Peyer's patch (tissue), 4 donors: ENCODE results near the gene PDK2. TPM values are rescaled to one million over a fixed set of nuclear protein-coding genes. Genes with fewer than 3 reads are reported as not detected.

Experiments
- DNase-seq, 3 donors: peaks; one replicate each; pipeline ENCODE4 v3.0.0-alpha.2; 2017 to 2019
- H3K27ac ChIP-seq, 4 donors: fragments of 200-600 bp; sonication (generic); one replicate each; pipeline ENCODE4 v1.5.1; 2016 to 2019
- H3K27me3 ChIP-seq, 2 donors: fragments of 200-600 bp; sonication (generic); one replicate each; pipeline ENCODE4 v1.5.1; 2019
- H3K36me3 ChIP-seq, 3 donors: fragments of 200-600 bp; sonication (generic); one replicate each; pipeline ENCODE4 v1.5.1; 2016 to 2019
- H3K4me1 ChIP-seq, 4 donors: fragments of 200-600 bp; sonication (generic); one replicate each; pipeline ENCODE4 v1.5.1; 2016 to 2019
- H3K4me3 ChIP-seq, 4 donors: fragments of 200-600 bp; sonication (generic); 1 replicate in 3 of 4; 2 replicates in 1 of 4; pipeline ENCODE4 v1.5.1; 2016 to 2019; ENCODE audit warnings: mild to moderate bottlenecking in 1 of 4
- H3K9me3 ChIP-seq, 4 donors: fragments of 200-600 bp; sonication (generic); one replicate each; pipeline ENCODE4 v1.5.1; 2016 to 2019; ENCODE audit warnings: mild to moderate bottlenecking in 1 of 4
- POLR2A ChIP-seq, 2 donors: fragments of 450-650 bp; IDR thresholded peaks; one replicate each; pipeline ENCODE4 v1.5.1; 2017; ENCODE audit warnings: antibody characterized with exemption in 2 of 2, mild to moderate bottlenecking in 2 of 2, moderate library complexity in 2 of 2
- total RNA-seq, 4 donors: library from RNA; depleted of rRNA; stranded (reverse); fragments of >200 nt; gene quantifications; one replicate each; pipeline ENCODE4 v1.1.0, GENCODE V29; 2016
- TF ChIP-seq, protein P1 (sequence below), 6 experiments: fragments of 450-650 bp in 4 of 6; fragments of 200-600 bp in 2 of 6; sonication (generic) in 1 of 6; IDR thresholded peaks; one replicate each; pipeline ENCODE4 v1.5.1; 2017 to 2019; ENCODE audit warnings: antibody characterized with exemption in 6 of 6, mild to moderate bottlenecking in 3 of 6, moderate library complexity in 1 of 6

The PDK2 gene
- total RNA-seq, 4 donors from 2014 or later = 23.1 to 283 (median 164) TPM

DNA sequence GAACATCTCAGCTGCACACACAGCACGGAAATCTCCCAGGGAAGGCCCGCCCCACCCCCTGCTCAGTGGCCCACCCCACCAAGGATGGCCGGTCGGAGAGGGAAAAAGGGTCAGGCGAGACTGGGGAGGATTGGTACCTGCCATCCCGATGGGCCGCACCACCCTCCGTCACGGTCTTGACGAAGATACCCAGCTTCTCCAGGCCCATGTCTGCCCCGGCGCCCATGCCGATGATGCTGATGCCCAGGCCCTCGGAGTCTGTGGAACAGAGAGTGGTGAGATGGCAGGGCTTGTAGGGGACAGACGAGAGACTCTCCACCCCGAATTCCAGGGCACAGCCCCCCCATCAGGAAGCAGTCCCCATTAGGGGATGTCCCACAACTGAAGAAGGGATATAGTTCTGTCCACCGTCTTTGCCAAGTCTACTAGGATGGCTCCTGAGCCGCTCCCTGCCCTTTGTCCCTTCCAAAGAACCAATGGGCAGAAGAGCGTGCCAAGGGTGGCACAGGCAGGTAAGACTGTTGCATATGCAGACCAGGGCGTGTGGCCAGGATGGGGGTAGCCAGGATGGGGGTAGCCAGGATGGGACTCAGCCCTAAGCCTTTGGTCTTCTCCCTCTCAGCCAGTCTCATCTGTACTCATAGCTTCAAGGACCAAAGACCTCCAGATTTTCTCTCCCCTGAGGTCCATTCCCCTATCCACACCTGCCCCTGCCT lies 48.5 kb downstream of the PDK2 start:
- no peak overlapping the region for H3K4me3 ChIP-seq
- no peaks in the 10 kb centered on the region for H3K9me3 ChIP-seq
- peaks cover 0 to 67% (median 3%) of the 10 kb centered on the region in 3 donors for H3K36me3 ChIP-seq
- DNase-seq = no peak
- H3K27ac ChIP-seq = peak overlapping the region in 1 of 4 donors; percentile 38
- TF ChIP-seq, protein P1, sequence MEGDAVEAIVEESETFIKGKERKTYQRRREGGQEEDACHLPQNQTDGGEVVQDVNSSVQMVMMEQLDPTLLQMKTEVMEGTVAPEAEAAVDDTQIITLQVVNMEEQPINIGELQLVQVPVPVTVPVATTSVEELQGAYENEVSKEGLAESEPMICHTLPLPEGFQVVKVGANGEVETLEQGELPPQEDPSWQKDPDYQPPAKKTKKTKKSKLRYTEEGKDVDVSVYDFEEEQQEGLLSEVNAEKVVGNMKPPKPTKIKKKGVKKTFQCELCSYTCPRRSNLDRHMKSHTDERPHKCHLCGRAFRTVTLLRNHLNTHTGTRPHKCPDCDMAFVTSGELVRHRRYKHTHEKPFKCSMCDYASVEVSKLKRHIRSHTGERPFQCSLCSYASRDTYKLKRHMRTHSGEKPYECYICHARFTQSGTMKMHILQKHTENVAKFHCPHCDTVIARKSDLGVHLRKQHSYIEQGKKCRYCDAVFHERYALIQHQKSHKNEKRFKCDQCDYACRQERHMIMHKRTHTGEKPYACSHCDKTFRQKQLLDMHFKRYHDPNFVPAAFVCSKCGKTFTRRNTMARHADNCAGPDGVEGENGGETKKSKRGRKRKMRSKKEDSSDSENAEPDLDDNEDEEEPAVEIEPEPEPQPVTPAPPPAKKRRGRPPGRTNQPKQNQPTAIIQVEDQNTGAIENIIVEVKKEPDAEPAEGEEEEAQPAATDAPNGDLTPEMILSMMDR (IDR thresholded peaks at IDR 0.05) = no peak
- no peak for TF ChIP-seq POLR2A (IDR thresholded peaks at IDR 0.05)
- peaks cover 5 to 62% (median 40%) of the 10 kb centered on the region in 4 donors for H3K4me1 ChIP-seq
- H3K27me3 ChIP-seq = no peaks in the 10 kb centered on the region

DNA sequence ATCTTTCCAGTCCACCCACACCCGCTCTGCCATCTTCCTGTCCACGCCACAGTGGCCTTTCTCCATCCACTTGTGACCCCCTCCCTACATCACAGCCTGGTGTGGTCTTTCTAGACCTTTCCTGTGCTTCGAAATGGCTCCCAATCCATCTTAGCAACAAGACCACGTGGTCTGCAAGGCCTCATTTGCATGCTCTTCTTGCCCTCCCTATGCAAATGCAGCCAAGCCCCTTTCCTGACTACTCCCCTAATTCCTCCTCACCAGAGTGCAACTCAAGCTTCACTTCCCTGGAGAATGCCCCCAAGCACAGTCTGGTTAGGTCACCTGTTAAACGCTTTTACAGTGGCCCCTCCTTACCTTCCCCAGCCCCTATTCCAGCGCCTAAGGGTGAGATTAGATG lies 49.2 kb downstream of the PDK2 start:
- Histone ChIP-seq H3K4me3 (no peak overlapping the region), H3K27ac (peak overlapping the region in 1 of 4 donors; percentile 99), H3K9me3 (no peaks in the 10 kb centered on the region), H3K27me3 (no peaks in the 10 kb centered on the region), H3K36me3 (peaks cover 0 to 59% (median 0%) of the 10 kb centered on the region in 3 donors), H3K4me1 (peaks cover 5 to 62% (median 40%) of the 10 kb centered on the region in 4 donors)
- DNase-seq = no peak
- no peak for TF ChIP-seq POLR2A (IDR thresholded peaks at IDR 0.05)
- TF ChIP-seq, protein P1 (IDR thresholded peaks at IDR 0.05) = no peak

DNA sequence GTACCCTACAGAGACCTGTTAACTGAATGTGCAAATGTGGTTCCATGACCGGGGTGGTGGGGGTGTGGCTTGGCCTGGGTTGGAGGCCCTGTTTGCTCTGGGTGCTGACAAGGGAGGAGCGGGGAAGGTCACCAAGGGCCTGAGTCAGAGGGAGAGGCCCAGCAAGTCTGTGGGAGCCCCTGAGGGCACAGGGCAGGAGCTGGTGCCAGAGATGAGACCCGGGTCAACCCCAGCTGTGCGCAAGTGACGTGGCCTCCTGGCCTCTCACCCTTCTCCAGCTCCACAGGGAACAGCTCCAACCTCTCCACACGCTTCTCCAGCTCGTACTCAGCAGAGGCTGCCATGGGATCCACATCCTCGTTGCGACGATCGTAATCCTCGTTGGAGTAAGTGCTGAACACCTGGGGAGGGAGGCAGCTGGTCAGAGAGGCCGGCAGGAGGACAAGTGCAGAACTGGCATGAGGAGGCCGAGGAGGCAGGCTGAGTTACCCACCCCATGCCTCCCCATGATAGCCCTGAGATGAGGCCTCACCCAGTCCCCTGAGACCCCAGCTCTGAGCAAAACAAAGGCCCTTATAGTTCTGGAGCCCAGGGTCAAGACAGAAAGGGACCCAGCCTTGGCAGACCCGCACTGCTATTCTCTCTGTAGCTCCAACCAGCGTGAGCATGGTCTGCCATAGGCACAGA lies 49.8 kb downstream of the PDK2 start:
- H3K27me3 ChIP-seq = no peaks in the 10 kb centered on the region
- DNase-seq = no peak
- H3K9me3 ChIP-seq = no peaks in the 10 kb centered on the region
- H3K4me3 ChIP-seq = peak overlapping the region in 1 of 4 donors; percentile 12
- peaks cover 0 to 55% (median 0%) of the 10 kb centered on the region in 3 donors for H3K36me3 ChIP-seq
- TF ChIP-seq, protein P1 (IDR thresholded peaks at IDR 0.05) = no peak
- no peak for TF ChIP-seq POLR2A (IDR thresholded peaks at IDR 0.05)
- peaks cover 5 to 62% (median 40%) of the 10 kb centered on the region in 4 donors for H3K4me1 ChIP-seq
- peak overlapping the region in 2 of 4 donors; percentile 5 to 99 for H3K27ac ChIP-seq

DNA sequence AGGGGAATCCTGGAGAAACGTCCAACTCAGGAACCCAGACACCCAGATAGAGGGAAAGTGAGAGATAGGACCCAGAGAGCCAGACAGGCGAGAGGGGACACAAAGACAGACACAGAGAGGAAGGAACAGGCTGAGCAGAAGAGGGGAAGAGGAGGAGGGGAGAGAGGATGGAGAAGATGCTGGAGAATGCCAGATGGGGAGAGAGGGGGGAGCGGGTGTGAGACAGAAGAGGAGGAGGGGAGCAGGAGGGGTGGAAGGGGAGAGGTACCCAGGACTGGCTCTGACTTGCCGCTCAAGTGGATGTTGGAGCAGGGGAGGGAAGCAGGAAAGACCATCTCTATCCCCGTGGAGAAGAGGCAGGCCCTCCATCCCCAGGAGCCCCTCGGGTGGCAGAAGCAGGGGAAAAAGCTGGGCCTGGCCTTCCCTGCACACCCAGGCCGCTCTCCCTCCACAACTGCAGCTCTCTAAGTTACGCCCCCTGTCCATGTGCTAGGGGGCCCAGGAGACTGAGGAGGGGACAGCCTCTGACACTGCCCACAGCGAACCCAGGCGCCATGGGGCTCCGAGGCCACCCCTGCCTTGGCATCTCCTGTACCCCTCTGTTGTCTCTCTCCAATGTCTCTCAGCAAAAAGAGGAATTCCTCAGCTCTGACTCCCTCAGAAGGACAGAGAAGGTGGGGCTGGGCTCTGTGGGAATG lies 50.5 kb downstream of the PDK2 start:
- peaks cover 0 to 48% (median 0%) of the 10 kb centered on the region in 3 donors for H3K36me3 ChIP-seq

More for the DNA sequence above, 50.5 kb downstream of the PDK2 start:
- Histone ChIP-seq H3K4me1 (peaks cover 5 to 55% (median 36%) of the 10 kb centered on the region in 4 donors), H3K27ac (peak overlapping the region in 2 of 4 donors; percentile 25 to 99), H3K9me3 (no peaks in the 10 kb centered on the region), H3K4me3 (peak overlapping the region in 1 of 4 donors; percentile 92), H3K27me3 (no peaks in the 10 kb centered on the region)
- no peak for TF ChIP-seq POLR2A (IDR thresholded peaks at IDR 0.05)
- TF ChIP-seq, protein P1 (IDR thresholded peaks at IDR 0.05) = no peak
- no peak for DNase-seq
